ENCODE data around the gene HELZ. TPM values are rescaled to one million over a fixed set of nuclear protein-coding genes. Genes with fewer than 3 reads are reported as not detected.
"Not testable (repeated sequence)": the region's sequence is repeated elsewhere in the genome, so short reads cannot be mapped to it uniquely, and the experiment has no call there.

Gene HELZ
- polyA plus RNA-seq, 3 donors = 27.8 to 31.0 (median 28.2) TPM

DNA sequence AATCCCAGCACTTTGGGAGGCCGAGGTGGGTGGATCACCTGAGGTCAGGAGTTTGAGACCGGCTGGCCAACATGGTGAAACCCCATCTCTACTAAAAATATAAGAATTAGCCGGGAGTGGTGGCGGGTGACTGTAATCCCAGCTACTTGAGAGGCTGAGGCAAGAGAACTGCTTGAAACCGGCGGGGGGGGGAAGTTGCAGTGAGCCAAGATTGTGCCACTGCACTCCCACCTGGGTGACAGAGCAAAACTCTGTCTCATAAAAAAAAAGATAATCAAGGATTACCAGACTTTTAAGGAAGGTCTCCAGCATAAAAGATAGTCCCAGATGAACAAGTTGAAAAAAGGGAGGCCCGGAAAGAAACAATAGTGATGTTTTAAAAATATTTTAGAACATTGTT is 152.3 kb downstream of the HELZ start:
- not testable (repeated sequence) for DNase-seq (ENCODE audit: low read depth in 3 of 3, low spot score in 2 of 3)

DNA sequence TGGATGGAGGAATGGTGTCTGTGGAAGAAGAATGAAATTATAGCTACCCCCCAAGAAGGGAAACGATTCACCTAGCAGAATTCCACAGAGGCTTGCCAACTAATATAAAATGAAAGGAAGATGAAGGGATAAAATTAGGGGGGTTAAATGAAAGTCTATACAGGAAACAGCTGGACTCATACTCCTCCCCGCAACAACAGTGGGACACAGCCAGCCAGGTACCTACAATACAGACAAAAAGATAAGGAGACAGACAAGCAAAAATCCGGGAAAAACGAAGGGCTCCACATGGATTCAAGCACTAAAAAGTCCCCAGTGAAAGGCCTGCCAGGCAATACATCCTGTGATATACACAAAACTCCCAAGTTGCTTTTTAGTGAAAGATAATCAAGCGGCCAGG is 152.7 kb downstream of the HELZ start:
- DNase-seq (ENCODE audit: low read depth in 3 of 3, low spot score in 2 of 3) = no peak

DNA sequence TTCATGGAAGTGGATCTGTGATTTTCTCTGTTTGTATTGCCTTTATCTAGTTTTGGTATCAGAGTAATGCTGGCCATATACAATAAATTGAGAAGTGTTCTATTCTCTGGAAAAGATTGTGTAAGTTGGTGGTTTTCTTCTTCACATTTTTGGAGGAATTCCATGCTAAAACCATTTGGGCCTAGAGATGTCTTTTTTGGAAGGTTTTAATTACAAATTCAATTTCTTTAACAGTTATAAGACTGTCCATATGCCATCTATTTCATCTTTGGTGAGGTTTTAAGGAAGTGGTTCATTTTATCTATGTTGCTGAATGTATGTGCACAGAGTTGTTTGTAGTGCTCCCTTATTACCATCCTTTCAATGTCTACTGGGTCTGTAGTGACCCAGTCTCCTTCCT is 154.7 kb downstream of the HELZ start:
- DNase-seq (ENCODE audit: low read depth in 3 of 3, low spot score in 2 of 3) = no peak

DNA sequence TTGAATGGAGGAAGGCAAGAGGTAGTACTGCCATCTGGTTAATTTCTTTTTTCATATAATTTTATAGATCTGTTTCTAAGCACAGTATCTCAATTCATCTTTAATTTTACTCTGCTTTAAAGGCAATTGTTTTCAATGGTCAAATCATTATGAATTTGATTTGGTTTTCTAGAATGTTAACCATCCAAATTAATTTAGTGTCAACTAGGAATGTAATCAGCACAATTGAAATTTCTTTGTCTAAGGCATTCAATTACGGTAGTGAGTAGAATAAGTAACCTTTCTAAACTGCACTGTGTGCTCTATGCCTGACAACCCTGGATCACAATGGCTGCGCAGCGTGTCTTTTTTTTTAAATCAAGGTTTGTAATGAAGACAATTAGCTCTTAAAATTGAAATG is 156.4 kb downstream of the HELZ start:
- DNase-seq (ENCODE audit: low read depth in 3 of 3, low spot score in 2 of 3) = no peak

DNA sequence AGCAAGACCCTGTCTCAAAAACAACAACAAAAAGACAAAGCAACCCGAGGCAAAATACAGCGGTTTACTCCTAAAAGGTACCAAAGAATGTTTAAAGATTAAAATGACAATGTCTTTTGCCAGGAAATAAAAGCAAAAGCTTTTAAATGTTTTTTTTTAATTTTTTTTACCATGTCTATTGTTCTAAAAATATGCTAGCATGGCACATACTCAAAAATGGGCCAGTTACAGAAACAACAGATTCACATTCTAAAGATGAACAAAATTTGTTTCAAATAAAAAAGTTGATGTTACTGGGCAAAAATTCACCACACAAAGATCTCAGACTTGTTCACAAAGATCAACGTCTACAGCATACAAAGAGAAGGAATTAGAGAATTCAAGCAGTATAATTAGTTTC is 159.6 kb downstream of the HELZ start:
- DNase-seq (ENCODE audit: low read depth in 3 of 3, low spot score in 2 of 3) = no peak

DNA sequence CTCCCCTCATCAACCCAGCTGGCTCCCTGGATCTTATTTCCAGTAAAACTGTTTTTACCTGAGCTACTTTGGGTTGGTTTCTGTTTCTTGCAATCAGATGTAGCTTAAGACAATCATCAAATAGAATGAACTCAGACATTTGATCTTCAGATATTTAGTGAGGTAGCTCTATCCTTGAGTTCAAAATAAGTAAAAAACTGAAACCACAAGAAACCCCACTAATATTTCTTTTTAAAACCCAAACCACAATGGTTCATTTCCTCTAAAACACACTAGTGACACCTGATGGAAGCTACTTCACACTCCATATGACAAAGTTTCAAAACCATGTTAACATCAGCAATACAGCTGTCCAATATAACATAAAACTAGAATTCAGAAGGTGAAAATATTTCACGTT is 162.9 kb downstream of the HELZ start:
- no peak for DNase-seq (ENCODE audit: low read depth in 3 of 3, low spot score in 2 of 3)

DNA sequence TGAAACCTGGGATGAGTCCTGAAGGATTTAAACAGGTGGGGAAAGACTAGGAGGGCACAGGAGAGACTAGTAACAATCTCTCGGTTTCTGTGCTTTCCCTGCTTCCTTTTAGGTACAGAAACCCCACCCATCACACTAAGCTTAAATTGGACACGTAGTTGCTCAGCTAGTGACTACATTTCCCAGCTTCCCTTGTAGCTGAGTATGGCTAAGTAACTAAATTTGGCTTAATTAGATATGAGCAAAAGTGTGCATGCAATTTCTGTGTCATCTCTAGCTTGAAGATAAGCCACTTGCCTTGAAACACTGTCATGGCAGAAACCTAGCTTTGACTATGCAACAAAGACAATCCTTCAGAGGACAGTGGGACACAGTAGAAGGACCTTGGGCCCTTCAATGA is 164.2 kb downstream of the HELZ start:
- no peak for DNase-seq (ENCODE audit: low read depth in 3 of 3, low spot score in 2 of 3)

DNA sequence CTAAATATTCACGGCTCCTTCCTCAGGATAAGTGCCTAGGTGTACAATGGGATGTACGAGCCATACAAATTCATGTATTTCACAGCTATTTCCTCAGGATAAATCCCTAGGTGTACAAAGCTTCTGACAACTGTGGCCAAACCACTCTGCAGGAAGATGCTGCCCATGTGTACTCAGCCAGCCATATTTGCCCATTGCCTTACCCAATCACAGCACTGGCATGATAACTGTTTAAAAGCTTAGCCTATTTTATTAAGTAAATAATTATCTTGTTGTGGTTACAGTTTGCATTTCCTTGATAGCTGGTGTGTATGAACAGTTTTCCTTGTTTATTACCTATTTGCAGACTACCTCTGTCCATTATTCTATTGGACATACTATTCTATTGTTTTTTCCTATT is 165.5 kb downstream of the HELZ start:
- DNase-seq (ENCODE audit: low read depth in 3 of 3, low spot score in 2 of 3) = no peak

DNA sequence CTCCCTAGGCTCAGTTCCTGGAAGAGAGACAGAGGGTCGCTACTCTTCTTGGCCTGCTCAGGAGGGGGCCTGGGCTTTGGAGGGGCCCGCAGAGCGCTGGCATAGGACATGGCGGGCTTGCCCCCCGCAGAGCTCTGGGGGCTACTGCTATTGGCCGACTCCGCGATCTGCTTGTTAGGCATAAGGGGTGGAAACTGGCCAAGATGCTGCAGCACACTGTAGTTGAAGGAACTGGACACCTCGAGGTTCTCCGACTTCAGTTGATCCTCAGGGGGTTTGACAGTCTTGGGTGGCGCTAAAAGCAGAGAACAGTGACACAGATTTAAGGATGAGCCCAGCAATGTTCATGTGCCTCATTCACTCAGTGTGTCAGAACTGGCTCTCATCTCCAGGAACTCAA is 166.7 kb downstream of the HELZ start:
- DNase-seq (ENCODE audit: low read depth in 3 of 3, low spot score in 2 of 3) = no peak

DNA sequence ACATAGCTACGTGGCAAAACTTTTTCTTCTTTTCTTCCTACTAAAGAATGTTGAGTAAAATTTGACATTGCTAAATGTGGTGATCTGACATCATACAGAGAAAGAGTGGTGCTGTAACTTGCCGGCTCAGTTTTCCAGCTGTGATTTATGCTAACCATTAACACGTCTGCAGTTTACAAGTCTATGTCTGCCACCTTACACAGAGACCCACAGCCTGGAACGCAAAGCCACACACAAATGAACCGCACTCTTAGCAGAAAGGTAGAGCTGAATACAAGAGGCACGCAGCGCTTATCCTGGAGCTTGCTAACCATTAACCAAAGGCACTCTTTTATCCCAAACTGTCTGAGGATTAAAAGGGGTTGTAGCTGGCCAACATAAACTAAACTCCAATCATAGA is 168.7 kb downstream of the HELZ start:
- DNase-seq (ENCODE audit: low read depth in 3 of 3, low spot score in 2 of 3) = peak in 2 of 3 donors; percentile 41 to 46

DNA sequence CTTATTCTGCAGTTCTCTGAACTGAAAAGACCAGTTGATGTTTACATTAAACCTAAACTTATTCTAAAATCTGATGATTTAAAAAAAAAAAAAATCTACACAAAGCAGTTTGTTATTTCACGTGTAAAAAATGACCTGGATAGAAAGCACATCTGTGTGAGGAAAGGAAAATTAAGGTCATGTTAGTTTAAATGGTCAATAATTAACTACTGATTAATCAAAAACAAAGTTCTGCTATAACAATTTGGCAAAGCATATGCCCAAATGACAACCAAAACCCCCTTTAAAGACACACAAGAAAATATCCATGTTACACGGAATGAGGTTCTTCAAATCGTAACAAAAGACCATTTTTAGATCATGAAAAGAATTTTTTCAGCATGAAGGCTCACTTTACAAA is 170.2 kb downstream of the HELZ start:
- DNase-seq (ENCODE audit: low read depth in 3 of 3, low spot score in 2 of 3) = no peak

DNA sequence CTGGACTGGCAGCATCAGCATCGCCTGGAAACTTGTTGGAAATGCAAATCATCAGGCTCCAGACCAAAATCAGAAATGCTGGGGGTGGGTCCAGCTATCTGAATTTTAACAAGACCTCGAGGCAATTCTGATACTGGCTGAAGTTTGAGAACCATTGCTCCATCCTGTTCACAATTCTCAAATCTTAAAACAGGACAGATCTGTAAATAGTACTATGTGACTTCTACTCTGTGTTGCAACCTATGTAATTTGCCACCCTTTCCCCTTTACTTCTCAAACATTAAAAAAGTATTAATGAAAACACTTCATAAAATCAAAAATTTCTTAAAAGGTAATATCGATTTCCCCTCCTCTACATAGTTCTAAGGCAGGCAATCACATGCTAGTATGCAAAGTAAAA is 172.1 kb downstream of the HELZ start:
- no peak for DNase-seq (ENCODE audit: low read depth in 3 of 3, low spot score in 2 of 3)

DNA sequence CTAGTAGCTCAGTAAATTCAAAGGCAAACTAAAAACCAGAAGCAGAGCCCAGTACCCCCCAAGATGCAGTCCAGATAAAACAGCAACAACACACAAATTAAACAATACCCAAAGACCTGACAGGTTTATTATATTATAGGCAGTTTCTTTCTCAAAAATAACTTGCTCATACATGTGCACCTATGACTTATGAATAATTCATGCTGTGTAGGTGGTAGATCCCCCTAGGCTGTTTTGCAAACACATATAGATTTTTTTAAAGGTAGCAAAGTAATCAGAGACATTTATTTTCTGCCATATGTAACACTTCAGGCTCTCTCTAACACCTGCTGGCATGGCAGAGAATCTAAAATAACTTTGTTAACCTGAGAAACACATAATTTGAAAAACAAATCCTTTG is 173.4 kb downstream of the HELZ start:
- no peak for DNase-seq (ENCODE audit: low read depth in 3 of 3, low spot score in 2 of 3)

DNA sequence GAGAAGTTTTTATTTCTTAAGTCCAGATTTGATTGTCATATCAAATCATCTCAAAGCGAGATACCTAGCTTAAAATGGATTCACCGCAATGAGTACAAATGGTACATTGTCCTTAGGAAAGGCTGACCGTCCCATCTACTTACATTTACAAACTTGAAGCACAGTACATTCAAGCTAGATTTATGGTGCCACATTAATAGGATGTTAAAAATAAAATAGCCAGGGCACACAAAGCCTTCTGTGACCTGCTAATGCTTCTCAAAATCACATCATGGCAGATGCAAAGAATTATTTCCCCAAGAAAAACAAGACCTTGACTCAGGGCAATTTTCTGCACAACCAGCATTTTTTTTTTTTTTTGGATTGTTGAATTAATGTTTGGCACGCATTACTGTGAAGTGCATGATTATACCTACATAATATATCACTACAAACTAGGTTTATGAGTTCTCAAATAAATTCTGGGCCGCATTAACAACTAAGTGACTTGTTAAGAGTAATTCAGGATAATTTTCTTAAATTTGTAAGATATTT is 175.3 kb downstream of the HELZ start:
- no peak for DNase-seq (ENCODE audit: low read depth in 3 of 3, low spot score in 2 of 3)

DNA sequence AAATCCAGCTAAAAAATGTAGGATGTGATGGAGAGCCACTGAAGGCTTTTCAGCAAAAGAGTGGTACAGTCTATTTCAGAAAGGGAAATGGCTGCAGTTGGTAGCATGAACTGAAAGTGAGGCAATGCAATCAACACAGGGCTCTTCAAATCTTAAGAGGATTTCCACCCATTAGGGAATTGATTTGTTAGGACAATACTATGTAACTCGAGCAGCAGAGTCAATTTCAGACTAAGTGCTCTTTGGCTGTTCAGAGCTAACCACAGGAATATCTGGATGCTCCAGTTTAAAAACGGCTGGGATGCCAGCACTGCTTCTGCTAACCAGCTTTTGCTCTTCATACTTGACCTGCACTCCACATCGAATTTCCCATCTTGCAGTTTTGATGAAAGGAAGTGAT is 176.0 kb downstream of the HELZ start:
- no peak for DNase-seq (ENCODE audit: low read depth in 3 of 3, low spot score in 2 of 3)

DNA sequence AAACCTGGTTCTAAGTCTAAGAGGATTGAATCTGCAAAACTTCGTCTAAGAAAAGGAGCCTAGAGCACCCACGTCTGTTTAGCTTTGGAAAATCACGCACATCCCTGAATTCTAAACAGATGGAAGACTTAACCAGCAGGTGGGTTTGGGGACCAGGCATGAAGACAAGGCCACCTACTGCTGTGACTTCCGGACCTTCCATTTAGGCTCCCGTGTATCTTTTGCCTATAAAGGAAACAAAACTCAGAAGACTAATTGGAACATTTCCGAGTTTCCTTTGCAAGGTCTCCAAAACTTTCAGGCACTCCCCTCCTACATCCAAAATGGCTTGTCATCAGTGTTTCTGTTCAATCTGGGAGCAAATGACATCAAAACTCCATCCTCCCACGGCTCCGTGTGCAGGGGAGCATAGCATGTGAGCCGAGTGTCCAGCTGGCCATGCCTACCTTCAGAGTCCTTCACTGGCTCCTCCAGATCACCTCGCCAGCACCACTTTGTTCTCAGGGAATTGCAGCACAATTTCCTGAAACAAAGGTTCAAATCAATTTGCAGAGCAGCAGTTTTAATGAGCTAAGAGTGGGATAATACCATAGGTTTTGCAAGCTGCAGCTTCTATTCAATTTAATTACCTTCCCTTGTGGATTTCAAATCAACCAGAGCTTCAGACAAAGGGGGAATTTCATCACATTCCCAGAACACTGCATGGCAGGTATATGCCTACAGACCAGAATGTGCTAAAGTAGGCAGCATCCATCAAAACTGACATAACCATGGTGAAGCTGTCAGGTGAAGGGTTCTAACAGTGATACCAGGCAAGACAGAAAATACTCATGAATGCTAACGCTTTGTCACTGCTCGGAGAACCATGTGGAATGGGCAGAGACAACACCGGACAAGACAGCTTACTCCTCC is 177.2 kb downstream of the HELZ start:
- DNase-seq (ENCODE audit: low read depth in 3 of 3, low spot score in 2 of 3) = no peak

DNA sequence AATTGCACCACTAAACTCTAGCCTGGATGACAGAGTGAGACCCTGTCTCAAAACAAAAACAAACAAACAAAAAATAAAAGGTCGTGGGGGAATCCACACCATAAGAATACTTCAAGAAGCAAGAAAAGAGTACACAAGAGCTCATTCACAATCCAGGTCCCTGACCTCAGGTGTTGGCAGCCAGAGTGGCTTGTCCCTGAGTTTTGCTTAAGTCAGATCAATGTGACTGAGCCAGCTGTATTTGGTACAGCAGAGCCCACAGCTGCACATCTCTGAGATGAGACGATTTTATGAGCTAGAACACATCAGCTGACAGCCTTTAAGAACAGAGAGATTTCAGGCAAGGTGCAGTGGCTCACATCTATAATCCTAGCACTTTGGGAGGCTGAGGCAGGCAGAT is 178.3 kb downstream of the HELZ start:
- no peak for DNase-seq (ENCODE audit: low read depth in 3 of 3, low spot score in 2 of 3)

DNA sequence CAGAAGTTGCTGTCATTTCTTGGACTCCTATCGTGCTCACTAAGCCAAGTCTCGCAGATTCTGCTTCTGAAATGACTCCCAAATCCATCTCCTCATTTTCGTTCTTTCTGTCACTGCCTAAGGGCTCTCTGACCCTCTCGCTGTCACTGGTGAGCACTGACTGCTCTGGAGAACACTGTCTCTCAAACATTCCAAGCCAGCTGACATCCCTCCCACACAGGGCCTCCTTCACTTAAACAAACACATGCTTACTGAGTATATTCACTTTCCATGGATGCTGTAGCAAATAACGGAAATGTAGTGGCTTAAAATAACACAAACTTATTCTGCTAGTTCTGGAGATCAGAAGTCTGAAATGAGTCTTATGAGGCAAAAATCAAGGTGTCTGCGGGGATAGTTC is 181.9 kb downstream of the HELZ start:
- DNase-seq (ENCODE audit: low read depth in 3 of 3, low spot score in 2 of 3) = no peak

DNA sequence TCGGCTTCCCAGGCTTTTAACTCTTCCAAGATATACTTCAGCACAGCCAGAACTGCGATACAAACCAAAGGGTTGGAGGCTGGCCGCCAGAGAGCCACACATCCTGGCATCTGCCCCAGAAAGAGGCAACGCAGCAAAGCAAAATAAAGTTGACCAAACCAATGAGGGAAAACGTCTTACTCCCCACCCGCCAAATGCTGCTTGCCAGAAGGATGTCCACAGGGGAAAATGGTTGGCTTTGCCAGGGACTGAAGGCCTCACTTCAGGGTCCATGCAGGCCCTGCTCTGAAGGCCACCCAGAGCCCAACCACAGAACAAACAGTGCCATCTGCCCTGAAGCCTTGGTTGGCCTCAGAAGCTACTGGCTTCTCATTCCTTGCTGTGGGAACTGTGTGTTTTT is 185.6 kb downstream of the HELZ start:
- DNase-seq (ENCODE audit: low read depth in 3 of 3, low spot score in 2 of 3) = no peak

DNA sequence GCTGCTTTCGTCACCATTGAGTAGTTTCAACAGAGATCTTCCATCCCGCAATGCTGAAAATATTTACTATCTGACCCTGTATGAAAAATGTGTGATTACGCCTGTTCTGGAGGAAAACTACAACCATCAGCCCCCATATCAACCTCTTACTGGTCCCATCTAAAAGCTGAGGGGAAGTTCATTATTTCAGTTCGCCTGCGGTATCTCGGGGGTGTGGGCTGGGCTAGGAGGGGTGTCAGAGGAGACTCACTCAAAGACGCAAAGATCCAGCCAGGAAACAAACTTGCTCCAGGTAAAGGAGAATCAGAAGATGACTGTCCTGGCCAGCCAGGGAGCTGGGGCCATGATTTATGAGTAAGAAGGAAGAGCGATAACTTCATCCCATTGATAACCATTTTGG is 187.0 kb downstream of the HELZ start:
- DNase-seq (ENCODE audit: low read depth in 3 of 3, low spot score in 2 of 3) = no peak

DNA sequence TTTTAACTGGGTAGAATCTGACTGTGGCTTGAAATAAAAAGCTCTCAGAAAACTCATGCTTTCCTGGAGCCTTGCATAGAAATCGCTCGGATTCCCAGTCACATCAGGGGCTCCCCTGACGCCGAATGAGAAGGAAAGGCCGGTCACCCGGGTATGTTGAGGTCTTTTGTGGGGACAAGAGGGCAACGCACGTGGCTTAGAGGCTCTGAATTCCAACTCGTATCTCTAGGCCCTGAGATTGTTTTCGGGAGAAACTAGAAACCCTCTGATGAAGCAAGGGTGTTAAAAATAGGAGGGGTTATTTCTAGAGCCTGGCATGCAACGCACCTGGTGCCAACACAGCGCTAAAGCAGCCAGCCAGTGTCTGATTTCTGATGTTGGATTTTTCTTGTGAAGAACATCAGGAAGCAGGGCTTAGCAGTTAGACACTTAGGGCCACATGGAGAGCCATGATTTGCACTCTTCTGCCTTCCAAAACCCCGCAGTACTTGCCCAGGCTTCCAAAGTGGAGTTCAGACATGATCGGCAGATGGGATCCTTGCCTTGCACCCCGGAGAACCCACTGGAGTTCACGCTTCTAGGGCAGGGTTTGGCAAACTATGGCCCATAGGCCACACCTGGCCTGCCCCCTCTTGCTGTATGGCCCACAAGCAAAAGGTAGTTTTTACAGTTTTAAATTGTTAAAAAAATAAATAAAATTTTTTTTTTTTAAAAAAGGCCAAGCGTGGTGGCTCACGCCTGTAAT is 188.1 kb downstream of the HELZ start:
- no peak for DNase-seq (ENCODE audit: low read depth in 3 of 3, low spot score in 2 of 3)

All from right renal cortex interstitium (tissue), 3 donors.